ENCODE measurements around the gene ZNF575.
A peak's percentile ranks its signal among the peaks of the same experiment; 100 is the strongest.

Gene ZNF575

GRCh38 chr19:43504426-43505185, 28.4 kb upstream of the ZNF575 start, which contains the start of gene PHLDB3 (continued):
- TF ChIP-seq TSHZ1 (tag by site-specific recombination; IDR thresholded peaks at IDR 0.05; ENCODE audit: borderline replicate concordance) (no peak), ZNF555 (tag by site-specific recombination; conservative IDR thresholded peaks at IDR 0.05) (no peak), ZNF654 (tag by site-specific recombination; IDR thresholded peaks at IDR 0.05; ENCODE audit: low read depth) (no peak), ZNF639 (tag by site-specific recombination; IDR thresholded peaks at IDR 0.05) (no peak), ZNF146 (tag by site-specific recombination; IDR thresholded peaks at IDR 0.05) (no peak; the same call in 1 of the 2 replicates), ZNF112 (tag by site-specific recombination; IDR thresholded peaks at IDR 0.05) (no peak), ZNF2 (tag by site-specific recombination; IDR thresholded peaks at IDR 0.05) (0 out of 2 replicates have a peak, but pooled peaks have one; percentile 27), ZNF747 (tag by site-specific recombination; IDR thresholded peaks at IDR 0.05) (no peak)

- Histone ChIP-seq H3K27ac (ENCODE audit: extremely low read depth, low read depth, low read length) (no peak overlapping the region), H3K4me1 (ENCODE audit: control insufficient read depth, insufficient read depth, low read length) (peaks cover 15% of the 10 kb centered on the region; the same call in 1 of the 2 replicates), H3K36me3 (ENCODE audit: control insufficient read depth in 2 of 2, insufficient read depth in 1 of 2, low read length in 2 of 2) (peaks cover 15 to 24% of the 10 kb centered on the region in 2 experiments; a peak in 2 of 3 replicates), H3K4me3 (ENCODE audit: low read depth, low read length) (no peak overlapping the region), H3K9me3 (ENCODE audit: control insufficient read depth, insufficient read depth, low read depth, low read length) (no peaks in the 10 kb centered on the region)
- POLR2A ChIA-PET: interaction anchor here (1.0 to 2.2 kb wide), 13 partner anchors 13 to 163 kb away, joined by 3 to 22 read pairs (median 7); partner anchors contain the start of genes IRGQ, ZNF575 and ZNF576
- TF ChIP-seq BCL11B (tag by site-specific recombination; IDR thresholded peaks at IDR 0.05; ENCODE audit: low read depth) (0 out of 2 replicates have a peak, but pooled peaks have one; percentile 43), IKZF3 (tag by site-specific recombination; IDR thresholded peaks at IDR 0.05) (no peak), PRDM1 (tag by site-specific recombination; IDR thresholded peaks at IDR 0.05) (peak; percentile 92)
- CTCF ChIA-PET: interaction anchor here (0.6 to 11.9 kb wide), 10 partner anchors 10 to 446 kb away, joined by 3 to 97 read pairs (median 5); partner anchors contain the start of gene XRCC1
Observed at GRCh38 chr19:43505186-43505456, 27.9 kb upstream of the ZNF575 start.

GRCh38 chr19:43505941-43506340, 27.0 kb upstream of the ZNF575 start:
- H3K27ac ChIP-seq (ENCODE audit: extremely low read depth, low read depth, low read length): no peak overlapping the region
- no peaks in the 10 kb centered on the region for H3K9me3 ChIP-seq (ENCODE audit: control insufficient read depth, insufficient read depth, low read depth, low read length)
- POLR2A ChIA-PET: interaction anchor here (1.0 kb wide), 1 partner anchor 90 kb away, joined by 3 read pairs; the partner anchor contains the start of genes IRGQ and ZNF576
- H3K36me3 ChIP-seq (ENCODE audit: control insufficient read depth in 2 of 2, insufficient read depth in 1 of 2, low read length in 2 of 2): peaks cover 19 to 26% of the 10 kb centered on the region in 2 experiments
- no peak overlapping the region for H3K4me3 ChIP-seq (ENCODE audit: low read depth, low read length)
- peaks cover 15% of the 10 kb centered on the region; the same call in 1 of the 2 replicates for H3K4me1 ChIP-seq (ENCODE audit: control insufficient read depth, insufficient read depth, low read length)
- CTCF ChIA-PET: interaction anchor here (1.8 to 11.9 kb wide), 4 partner anchors 13 to 74 kb away, joined by 4 to 97 read pairs (median 34); no protein-coding TSS in a partner anchor
- no peak for TF ChIP-seq GLI4 (tag by site-specific recombination; IDR thresholded peaks at IDR 0.05)
- TF ChIP-seq ZNF623 (tag by site-specific recombination; IDR thresholded peaks at IDR 0.05): 0 out of 2 replicates have a peak, but pooled peaks have one; percentile 11
- no peak for TF ChIP-seq ZFP69B (tag by site-specific recombination; IDR thresholded peaks at IDR 0.05)

Measured in HEK293 (cell line).